SJSA1 (cell line): ENCODE measurements around the gene POPDC2. TPM values are rescaled to one million over a fixed set of nuclear protein-coding genes. Genes with fewer than 3 reads are reported as not detected.
A peak's percentile ranks its signal among the peaks of the same experiment; 100 is the strongest.
"Not testable (repeated sequence)": the region's sequence is repeated elsewhere in the genome, so short reads cannot be mapped to it uniquely, and the experiment has no call there.

Source experiments
- DNase-seq, 2 experiments: peaks; one replicate each; pipeline ENCODE4 v3.0.0-alpha.2; 2015 to 2020; ENCODE audit warnings: low spot score in 2 of 2, low read depth in 1 of 2
- H3K27ac ChIP-seq: fragments of 250-450 bp; sonication (Bioruptor Pico); 2 replicates; pipeline ENCODE4 v1.5.1; 2020; ENCODE audit warnings: mild to moderate bottlenecking, moderate library complexity
- H3K27me3 ChIP-seq: fragments of 250-450 bp; sonication (Bioruptor Pico); replicated peaks from 2 replicates; pipeline ENCODE4 v1.5.1; 2020; ENCODE audit warnings: mild to moderate bottlenecking, moderate library complexity
- H3K36me3 ChIP-seq: fragments of 250-450 bp; sonication (Bioruptor Pico); 2 replicates; pipeline ENCODE4 v1.5.1; 2020; ENCODE audit warnings: mild to moderate bottlenecking
- H3K4me1 ChIP-seq: fragments of 250-450 bp; sonication (Bioruptor Pico); replicated peaks from 2 replicates; pipeline ENCODE4 v1.6.1; 2021; ENCODE audit warnings: mild to moderate bottlenecking
- H3K4me3 ChIP-seq: fragments of 250-450 bp; sonication (Bioruptor Pico); 2 replicates; pipeline ENCODE4 v1.5.1; 2020; ENCODE audit warnings: mild to moderate bottlenecking
- H3K9me3 ChIP-seq: fragments of 250-450 bp; sonication (Bioruptor Pico); replicated peaks from 2 replicates; pipeline ENCODE4 v1.5.1; 2020; ENCODE audit warnings: mild to moderate bottlenecking
- total RNA-seq: library from RNA; depleted of rRNA; stranded (reverse); fragments of >200 nt; shearing (Covaris generic); gene quantifications from 2 replicates; pipeline ENCODE4 v1.2.3, GENCODE V29; 2014

The POPDC2 gene
- total RNA-seq, 1 experiment from 2014 or later: 0.97 TPM

DNA sequence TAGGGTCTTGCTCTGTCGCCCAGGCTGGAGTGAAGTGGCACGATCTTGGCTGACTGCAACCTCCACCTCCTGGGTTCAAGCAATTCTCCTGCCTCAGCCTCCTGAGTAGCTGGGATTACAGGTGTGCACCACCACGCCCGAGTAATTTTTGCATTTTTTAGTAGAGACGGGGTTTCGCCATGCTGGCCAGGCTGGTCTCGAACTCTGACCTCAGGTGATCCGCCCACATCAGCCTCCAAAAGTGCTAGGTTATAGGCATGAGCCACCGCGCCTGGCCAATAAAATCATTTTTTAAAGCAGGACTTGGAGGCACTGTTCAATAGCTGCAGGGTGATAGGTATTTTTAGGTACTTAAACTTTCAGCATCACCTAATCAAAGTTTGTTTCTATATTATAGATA is 17.8 kb upstream of the POPDC2 start:
- not testable (repeated sequence) for DNase-seq

DNA sequence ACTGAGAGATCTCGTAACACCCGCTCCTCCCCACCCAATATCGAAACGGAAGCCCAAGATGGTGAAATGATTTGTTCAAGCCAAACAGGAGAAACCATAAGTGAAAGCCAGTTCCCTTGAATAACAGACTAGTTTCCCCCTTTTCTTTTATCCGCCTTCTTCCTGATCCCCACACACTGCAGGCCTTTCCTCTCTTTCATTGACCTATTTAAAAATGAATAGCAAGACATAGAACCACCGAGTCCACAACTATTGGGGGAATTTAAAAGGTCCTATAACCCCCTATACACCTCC is 17.2 kb upstream of the POPDC2 start:
- DNase-seq: no peak
- H3K36me3 ChIP-seq: peaks cover 12% of the 10 kb centered on the region; the same call in 1 of the 2 replicates
- H3K4me3 ChIP-seq: peak overlapping the region; percentile 57
- no peaks in the 10 kb centered on the region for H3K9me3 ChIP-seq
- H3K27me3 ChIP-seq: no peaks in the 10 kb centered on the region
- H3K27ac ChIP-seq: no peak overlapping the region
- H3K4me1 ChIP-seq: peaks cover 8% of the 10 kb centered on the region

More for the DNA sequence above, 17.8 kb upstream of the POPDC2 start:
- not testable (repeated sequence) for H3K4me1 ChIP-seq, H3K27me3 ChIP-seq, H3K9me3 ChIP-seq, H3K27ac ChIP-seq, H3K36me3 ChIP-seq, H3K4me3 ChIP-seq

DNA sequence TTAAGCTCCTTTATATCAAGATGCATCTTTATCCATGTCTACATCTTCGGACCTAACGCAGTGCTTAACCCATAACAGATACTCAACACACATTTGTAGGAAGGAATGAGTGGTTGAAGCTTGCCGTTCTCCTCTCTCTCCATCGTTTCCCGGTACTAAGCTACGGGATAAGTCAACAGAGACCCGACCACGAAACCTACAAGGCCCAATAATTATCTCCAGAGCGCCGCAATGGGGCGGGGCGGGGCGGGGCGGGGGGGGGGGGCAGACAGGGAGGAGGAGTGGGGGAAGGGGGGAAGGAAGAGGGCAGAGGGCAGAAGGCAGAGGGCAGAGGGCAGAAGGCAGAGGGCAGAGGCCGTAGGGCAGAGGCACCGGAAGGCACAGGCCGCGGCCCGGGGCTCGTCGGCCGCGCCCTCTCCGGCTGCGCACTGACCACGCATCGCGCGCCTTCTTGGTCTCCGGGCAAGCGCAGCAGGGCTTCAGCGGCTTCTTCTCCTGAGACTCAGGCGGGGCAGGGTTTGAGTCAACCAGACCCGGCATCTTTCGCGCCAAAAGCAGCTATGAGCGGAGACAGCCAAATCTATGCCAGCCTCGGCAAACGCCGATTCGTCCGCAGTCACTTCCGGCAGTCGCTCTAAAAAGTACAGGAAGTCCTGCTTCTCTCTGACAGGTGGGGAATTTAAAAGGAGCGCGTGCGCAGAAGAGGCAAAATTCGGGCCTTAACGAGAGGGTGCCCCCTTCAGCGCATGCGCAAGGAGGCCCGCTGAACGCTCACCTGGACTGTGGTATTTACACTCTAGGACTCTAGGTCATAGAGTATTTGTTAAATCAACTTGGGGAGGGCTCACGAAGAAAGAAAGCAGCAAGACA is 16.6 kb upstream of the POPDC2 start, which contains the start of gene COX17:
Gene COX17 (minus strand): TSS at position 636 of the 870 bp plus-strand sequence. CDS start 96 bp downstream, at position 540.
- Histone ChIP-seq H3K4me1 (peaks cover 8% of the 10 kb centered on the region), H3K9me3 (no peaks in the 10 kb centered on the region), H3K27me3 (no peaks in the 10 kb centered on the region), H3K36me3 (peaks cover 12% of the 10 kb centered on the region; the same call in 1 of the 2 replicates), H3K4me3 (peak within 1 kb of the TSS; percentile 57), H3K27ac (peak within 1 kb of the TSS; percentile 70)
- DNase-seq: peak; percentile 81 to 90

DNA sequence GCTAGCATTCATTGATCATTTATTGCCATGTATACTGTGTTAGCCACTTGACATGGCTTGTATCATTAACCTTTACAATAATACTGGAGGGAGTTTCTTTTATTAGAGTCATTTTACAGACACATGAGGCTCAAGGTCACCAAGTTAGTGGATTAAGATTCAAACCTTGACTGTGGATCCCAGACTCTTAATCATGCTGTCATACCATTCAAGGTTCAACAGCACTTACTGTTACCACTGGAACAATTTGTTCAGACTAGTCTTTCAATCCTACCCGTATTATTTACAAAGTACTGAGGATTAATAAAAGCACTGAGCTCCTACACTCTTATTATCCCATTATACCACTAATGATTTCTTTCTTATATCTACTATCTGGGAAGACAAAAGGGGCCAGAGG is 15.6 kb upstream of the POPDC2 start:
- no peaks in the 10 kb centered on the region for H3K27me3 ChIP-seq
- no peak for DNase-seq
- H3K36me3 ChIP-seq: peaks cover 16% of the 10 kb centered on the region
- peak overlapping the region; percentile 57 for H3K4me3 ChIP-seq
- H3K9me3 ChIP-seq: no peaks in the 10 kb centered on the region
- peaks cover 8% of the 10 kb centered on the region for H3K4me1 ChIP-seq
- H3K27ac ChIP-seq: no peak overlapping the region; the same call in 1 of the 2 replicates

DNA sequence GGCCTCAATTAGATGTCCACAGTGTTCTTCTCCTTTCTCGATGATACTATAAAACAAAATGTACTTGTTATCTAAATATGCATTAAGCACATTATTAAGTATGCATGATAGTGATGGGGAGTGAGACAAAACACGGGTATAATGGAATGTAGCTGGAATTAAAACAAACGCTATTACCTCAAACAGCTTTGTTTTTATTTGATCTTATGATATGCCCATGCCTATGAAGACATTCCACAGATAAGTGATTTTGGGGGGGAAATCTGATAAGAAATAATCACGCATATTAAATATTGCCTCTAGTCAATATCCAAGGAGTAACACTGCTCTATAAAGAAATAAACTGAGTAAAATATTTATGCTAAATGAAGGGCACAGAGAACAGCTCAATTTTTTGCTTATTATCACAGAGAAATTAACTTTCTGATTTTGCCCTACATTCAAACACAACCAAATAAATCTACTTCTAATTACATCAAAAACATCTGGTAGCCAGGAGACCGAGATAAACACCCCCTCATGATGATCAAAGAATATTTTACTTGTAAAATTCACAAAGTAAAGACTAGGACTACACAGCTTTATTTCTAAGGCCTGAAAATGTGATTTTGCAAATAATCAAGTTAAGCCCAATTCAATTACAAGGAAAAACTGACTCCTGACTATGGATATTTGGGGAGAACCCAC is 14.9 kb upstream of the POPDC2 start:
- no peak overlapping the region for H3K27ac ChIP-seq
- no peaks in the 10 kb centered on the region for H3K27me3 ChIP-seq
- H3K9me3 ChIP-seq: no peaks in the 10 kb centered on the region
- H3K36me3 ChIP-seq: peaks cover 23% of the 10 kb centered on the region
- no peak overlapping the region for H3K4me3 ChIP-seq
- no peak for DNase-seq
- H3K4me1 ChIP-seq: peaks cover 8% of the 10 kb centered on the region

DNA sequence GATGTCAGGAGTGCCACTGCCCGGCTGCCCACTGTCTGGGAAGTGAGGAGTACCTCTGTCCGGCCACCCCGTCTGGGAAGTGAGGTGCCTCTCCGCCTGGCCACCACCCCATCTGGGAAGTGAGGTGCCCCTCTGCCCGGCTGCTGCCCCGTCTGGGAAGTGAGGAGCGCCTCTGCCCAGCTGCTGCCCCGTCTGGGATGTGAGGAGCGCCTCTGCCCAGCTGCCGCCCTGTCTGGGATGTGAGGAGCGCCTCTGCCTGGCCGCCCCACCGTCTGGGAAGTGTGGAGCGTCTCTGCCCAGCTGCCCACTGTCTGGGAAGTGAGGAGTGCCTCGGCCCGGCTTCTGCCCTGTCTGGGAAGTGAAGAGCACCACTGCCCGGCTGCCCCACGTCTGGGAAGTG is 13.5 kb upstream of the POPDC2 start:
- H3K27me3 ChIP-seq: no peaks in the 10 kb centered on the region
- no peak for DNase-seq
- H3K36me3 ChIP-seq: peaks cover 26% of the 10 kb centered on the region
- no peaks in the 10 kb centered on the region for H3K9me3 ChIP-seq
- peaks cover 8% of the 10 kb centered on the region for H3K4me1 ChIP-seq
- no peak overlapping the region for H3K27ac ChIP-seq
- no peak overlapping the region for H3K4me3 ChIP-seq

DNA sequence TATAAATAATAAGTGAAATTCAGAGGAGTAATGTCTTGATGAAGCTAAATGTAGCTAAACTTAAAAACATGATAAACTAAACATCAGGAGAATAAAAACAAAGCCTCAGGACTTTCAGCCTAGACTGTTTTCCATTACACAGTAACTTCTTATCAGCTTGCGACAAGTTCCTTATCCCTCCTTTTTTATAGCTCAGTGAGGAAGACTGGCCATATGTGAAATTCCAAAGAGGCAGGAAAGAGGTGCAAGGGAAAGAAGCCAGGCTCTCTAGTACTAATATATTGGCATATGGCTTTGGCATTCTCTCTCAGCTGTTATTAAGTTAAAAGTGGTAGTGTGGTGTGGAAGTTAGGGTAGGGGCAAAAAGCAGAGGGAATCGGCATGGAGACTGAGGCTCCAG is 12.4 kb upstream of the POPDC2 start:
- no peak for DNase-seq
- H3K36me3 ChIP-seq: peaks cover 26% of the 10 kb centered on the region
- H3K9me3 ChIP-seq: no peaks in the 10 kb centered on the region
- H3K4me3 ChIP-seq: no peak overlapping the region
- H3K27me3 ChIP-seq: no peaks in the 10 kb centered on the region
- peaks cover 8% of the 10 kb centered on the region for H3K4me1 ChIP-seq
- no peak overlapping the region for H3K27ac ChIP-seq

DNA sequence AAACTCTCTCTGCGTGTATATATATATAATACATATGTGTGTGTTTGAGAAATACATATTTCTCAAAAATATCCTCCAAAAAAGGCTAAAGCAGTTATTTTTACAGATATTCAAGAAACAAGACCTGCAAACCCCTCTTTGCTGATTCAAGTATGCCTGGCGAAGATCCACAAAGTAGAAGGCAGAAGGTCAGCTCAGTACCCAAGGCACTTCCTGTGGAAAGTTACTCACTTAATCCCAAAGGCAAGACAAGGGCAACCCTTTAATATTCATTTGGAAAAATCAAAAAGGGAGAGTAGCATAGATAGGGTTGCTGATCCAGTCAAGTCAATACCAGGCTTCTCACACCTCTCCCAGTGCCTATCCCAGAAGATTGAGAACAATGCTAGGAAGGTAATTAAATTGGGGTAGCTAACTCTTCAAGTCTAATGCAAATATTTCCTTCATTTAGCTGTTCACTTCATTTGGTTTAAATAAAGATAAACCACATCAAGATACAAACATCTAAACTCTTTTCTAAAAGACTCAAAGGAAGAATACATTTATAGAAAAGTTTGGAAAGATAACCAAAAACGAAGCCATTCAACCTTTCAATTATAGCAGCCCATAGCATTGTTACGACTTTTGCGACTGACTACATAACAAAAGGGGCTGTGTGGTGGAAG is 9.6 kb upstream of the POPDC2 start:
- no peaks in the 10 kb centered on the region for H3K27me3 ChIP-seq
- no peak overlapping the region for H3K27ac ChIP-seq
- no peak for DNase-seq
- H3K4me3 ChIP-seq: no peak overlapping the region
- H3K4me1 ChIP-seq: peaks cover under 1% of the 10 kb centered on the region; the same call in 1 of the 2 replicates
- H3K9me3 ChIP-seq: no peaks in the 10 kb centered on the region
- H3K36me3 ChIP-seq: peaks cover 26% of the 10 kb centered on the region

DNA sequence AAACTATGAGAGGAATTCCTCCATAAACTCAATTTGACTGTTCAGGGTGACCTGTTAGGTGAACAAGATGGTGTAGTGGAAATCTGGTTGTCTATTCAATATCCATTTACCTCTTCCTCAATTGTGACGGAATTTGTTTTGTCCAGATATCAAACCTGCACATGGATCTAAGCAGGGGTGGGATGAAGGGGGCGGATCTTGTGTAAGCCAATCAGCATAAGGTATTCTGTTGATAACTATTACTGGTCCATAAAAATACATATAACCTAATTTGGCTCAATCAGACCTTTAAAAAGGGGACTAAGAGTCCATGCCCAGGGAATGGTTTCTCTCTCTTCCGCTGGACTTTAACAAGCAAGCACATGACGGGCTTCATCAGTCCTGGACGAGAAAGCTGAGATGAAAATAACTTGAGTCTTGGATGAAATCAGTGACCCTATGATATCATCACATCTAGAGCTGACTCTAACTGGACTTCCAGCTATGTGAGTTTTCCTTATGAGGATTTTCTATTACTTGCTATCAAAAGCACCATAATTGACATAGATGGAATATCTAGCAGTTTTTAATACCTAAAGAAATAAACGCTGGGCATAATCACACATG is 5.7 kb upstream of the POPDC2 start:
- no peak overlapping the region for H3K27ac ChIP-seq
- H3K4me1 ChIP-seq: peaks cover 20% of the 10 kb centered on the region
- peaks cover 10% of the 10 kb centered on the region for H3K36me3 ChIP-seq
- H3K27me3 ChIP-seq: no peaks in the 10 kb centered on the region
- H3K4me3 ChIP-seq: no peak overlapping the region
- no peaks in the 10 kb centered on the region for H3K9me3 ChIP-seq
- no peak for DNase-seq

DNA sequence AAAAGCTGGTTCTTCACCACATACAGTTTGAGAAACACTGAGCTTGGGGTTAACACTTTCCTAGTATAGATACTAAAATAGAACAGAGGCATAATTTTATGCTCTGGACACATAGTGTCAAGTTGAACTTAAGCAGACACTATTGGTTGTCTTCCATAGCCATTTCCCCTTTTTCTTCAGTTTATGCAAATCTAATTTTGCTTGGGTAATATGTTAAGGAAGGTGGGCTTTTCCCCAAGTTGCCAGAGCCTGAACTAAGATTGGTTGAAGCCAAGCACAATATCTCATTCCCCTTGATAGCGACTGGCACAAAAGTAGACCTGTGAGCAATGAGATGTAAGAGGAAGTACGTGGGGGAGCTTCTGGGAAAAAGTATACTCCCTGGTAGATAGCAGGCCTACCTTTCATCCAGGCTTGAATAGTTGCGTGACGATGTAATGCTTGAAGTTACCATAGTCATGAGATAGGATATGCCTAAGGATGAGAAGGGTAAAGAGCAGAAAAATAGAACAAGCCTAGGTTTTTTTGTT is 4.5 kb upstream of the POPDC2 start:
- H3K27ac ChIP-seq: no peak overlapping the region; the same call in 1 of the 2 replicates

DNA sequence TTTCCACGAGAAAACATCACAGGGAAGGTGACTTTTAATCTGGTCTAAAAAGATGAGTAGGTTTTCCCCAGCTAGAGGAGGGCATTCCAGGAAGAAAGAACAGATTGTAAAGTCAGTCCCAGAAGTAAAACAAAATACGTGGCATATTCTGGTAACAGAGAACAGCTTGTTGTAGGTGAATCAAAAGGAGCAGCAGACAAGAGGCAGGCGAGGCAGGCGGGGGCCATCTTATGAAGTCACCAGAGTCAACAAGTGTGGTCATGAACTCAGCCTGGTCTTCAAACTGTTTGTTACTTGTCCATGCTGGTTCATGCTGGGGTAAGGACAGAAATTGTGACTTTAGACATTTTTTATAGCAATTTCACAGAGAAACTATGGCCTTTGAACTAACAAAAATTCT is 4.0 kb upstream of the POPDC2 start:
- DNase-seq: peak in 1 of 2 experiments; percentile 5
- Histone ChIP-seq H3K9me3 (no peaks in the 10 kb centered on the region), H3K27me3 (no peaks in the 10 kb centered on the region), H3K4me3 (no peak overlapping the region), H3K4me1 (peaks cover 20% of the 10 kb centered on the region), H3K36me3 (no peaks in the 10 kb centered on the region), H3K27ac (peak overlapping the region; percentile 45)

More for the DNA sequence above, 4.5 kb upstream of the POPDC2 start:
- Histone ChIP-seq H3K4me3 (no peak overlapping the region), H3K36me3 (no peaks in the 10 kb centered on the region), H3K9me3 (no peaks in the 10 kb centered on the region), H3K27me3 (no peaks in the 10 kb centered on the region), H3K4me1 (peaks cover 20% of the 10 kb centered on the region)
- DNase-seq: no peak

DNA sequence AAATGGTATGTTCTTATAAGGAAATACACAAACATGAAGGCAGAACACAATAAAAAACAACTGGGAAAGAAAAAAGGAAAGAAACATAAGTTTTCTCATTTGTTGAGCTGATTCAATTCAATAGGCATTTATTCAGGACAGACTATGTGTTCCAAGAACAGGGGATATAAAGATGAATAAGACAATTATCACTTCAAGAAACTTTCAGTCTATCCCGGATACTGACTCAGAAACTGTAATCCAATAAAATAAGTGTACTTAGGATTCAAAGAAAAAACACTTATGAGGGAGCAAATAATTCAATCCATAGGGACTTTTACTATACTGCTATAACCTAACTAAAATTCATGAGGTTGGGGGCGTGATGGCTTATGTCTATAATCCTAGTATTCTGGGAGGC is 3.5 kb upstream of the POPDC2 start:
- Histone ChIP-seq H3K9me3 (no peaks in the 10 kb centered on the region), H3K27me3 (no peaks in the 10 kb centered on the region), H3K4me1 (peaks cover 20% of the 10 kb centered on the region), H3K36me3 (no peaks in the 10 kb centered on the region), H3K4me3 (no peak overlapping the region), H3K27ac (peak overlapping the region; percentile 45)
- peak in 1 of 2 experiments; percentile 14 for DNase-seq

DNA sequence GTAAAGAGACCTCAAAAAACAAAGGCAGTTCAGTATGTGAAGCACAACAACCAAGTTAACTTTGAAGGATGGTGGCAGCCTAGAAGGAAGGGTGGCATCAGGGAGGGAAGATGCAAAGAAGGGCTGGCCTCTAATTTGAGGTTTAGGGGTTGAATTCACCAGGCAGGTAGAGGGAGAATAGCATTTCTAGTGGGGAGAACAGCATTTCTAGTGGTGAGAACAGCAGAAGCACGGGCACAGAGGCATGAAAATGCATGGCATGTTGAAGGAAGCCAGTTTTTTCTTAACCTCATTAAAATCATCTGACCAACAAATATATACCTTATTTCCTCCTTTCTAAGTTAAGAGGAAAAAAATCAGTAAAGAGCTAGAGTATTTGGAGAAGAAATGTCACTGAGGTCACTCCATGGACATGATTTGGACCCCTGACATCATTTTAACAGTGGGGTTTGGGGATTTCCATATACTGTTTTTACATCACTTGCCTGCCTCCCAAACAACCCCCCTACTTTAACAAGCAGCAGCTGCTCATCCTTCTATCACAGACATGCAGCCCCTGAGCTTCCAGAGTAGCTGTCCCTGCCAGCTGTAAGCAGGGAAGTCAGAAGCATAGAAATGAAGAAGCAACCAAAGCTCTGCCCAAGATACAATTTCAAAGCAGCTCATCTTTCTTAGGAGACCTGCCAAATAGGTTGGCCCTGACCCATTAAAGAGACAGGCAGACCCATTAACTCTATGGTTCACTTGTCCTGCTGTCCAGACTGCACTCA is 2.4 kb upstream of the POPDC2 start:
- no peaks in the 10 kb centered on the region for H3K27me3 ChIP-seq
- H3K4me1 ChIP-seq: peaks cover 20% of the 10 kb centered on the region
- no peak overlapping the region for H3K27ac ChIP-seq
- H3K9me3 ChIP-seq: no peaks in the 10 kb centered on the region
- H3K36me3 ChIP-seq: no peaks in the 10 kb centered on the region
- H3K4me3 ChIP-seq: no peak overlapping the region
- DNase-seq: no peak
